NB4 (cell line): ENCODE results near the gene ADGRF4.

Experiments used
- DNase-seq: peaks from one replicate; pipeline ENCODE4 v3.0.0; 2010; ENCODE audit warnings: low read depth
- H3K4me3 ChIP-seq: one replicate; pipeline ENCODE4 v1.5.1; 2011; ENCODE audit warnings: mild to moderate bottlenecking, low read depth, low read length, moderate library complexity
- CTCF ChIP-seq: IDR thresholded peaks from one replicate; pipeline ENCODE4 v1.5.1; 2012; ENCODE audit warnings: low read depth, low read length
- MAX ChIP-seq: IDR thresholded peaks from 2 replicates; pipeline ENCODE4 v1.6.1; 2011; ENCODE audit warnings: low read depth, low read length
- MYC ChIP-seq: IDR thresholded peaks from 2 replicates; pipeline ENCODE4 v1.6.1; 2011; ENCODE audit warnings: low read depth, low read length
- POLR2A ChIP-seq: IDR thresholded peaks from 2 replicates; pipeline ENCODE4 v1.6.1; 2011; ENCODE audit warnings: mild to moderate bottlenecking; ENCODE audit not compliant: insufficient read length; ENCODE audit errors: extremely low read depth

ADGRF4 gene

GRCh38 chr6:47670851-47671250, 27.5 kb upstream of the ADGRF4 start:
- no peak for DNase-seq
- TF ChIP-seq CTCF (no peak), MYC (no peak), POLR2A (no peak), MAX (no peak)
- no peak overlapping the region for H3K4me3 ChIP-seq

GRCh38 chr6:47671777-47672176, 26.6 kb upstream of the ADGRF4 start:
- TF ChIP-seq MYC (no peak), CTCF (no peak), POLR2A (no peak), MAX (no peak)
- no peak overlapping the region for H3K4me3 ChIP-seq
- DNase-seq, result no peak

- TF ChIP-seq CTCF (no peak), MYC (no peak), POLR2A (no peak), MAX (no peak)
- H3K4me3 ChIP-seq, result no peak overlapping the region
- no peak for DNase-seq
Measured at GRCh38 chr6:47672816-47673215, 25.6 kb upstream of the ADGRF4 start.

- TF ChIP-seq CTCF, result no peak
- DNase-seq, result no peak
- no peak overlapping the region for H3K4me3 ChIP-seq
Measured at GRCh38 chr6:47674673-47675072, 23.7 kb upstream of the ADGRF4 start.

GRCh38 chr6:47677381-47678100, 20.8 kb upstream of the ADGRF4 start:
- no peak for DNase-seq
- TF ChIP-seq POLR2A (no peak), MYC (no peak), MAX (no peak), CTCF (no peak)
- H3K4me3 ChIP-seq, result no peak overlapping the region

GRCh38 chr6:47678739-47679138, 19.6 kb upstream of the ADGRF4 start:
- H3K4me3 ChIP-seq, result no peak overlapping the region
- no peak for DNase-seq
- no peak for TF ChIP-seq MYC
- TF ChIP-seq POLR2A, result no peak
- TF ChIP-seq CTCF, result no peak
- no peak for TF ChIP-seq MAX
